Hepatocyte (in vitro differentiated cells): ENCODE results near the gene SHISA4. TPM values are rescaled to one million over a fixed set of nuclear protein-coding genes. Genes with fewer than 3 reads are reported as not detected.

Source experiments
- DNase-seq: peaks from one replicate; pipeline ENCODE4 v3.0.0-alpha.2; 2016; ENCODE audit warnings: low spot score
- H2AFZ ChIP-seq: fragments of 200-600 bp; sonication (generic); 2 replicates; pipeline ENCODE4 v1.6.0; 2016; ENCODE audit warnings: antibody characterized with exemption, mild to moderate bottlenecking
- H3K27ac ChIP-seq: fragments of 200-600 bp; sonication (generic); 2 replicates; pipeline ENCODE4 v1.5.1; 2016; ENCODE audit warnings: mild to moderate bottlenecking
- H3K27me3 ChIP-seq: fragments of 200-600 bp; sonication (generic); 2 replicates; pipeline ENCODE4 v1.6.1; 2016
- H3K36me3 ChIP-seq: fragments of 200-600 bp; sonication (generic); replicated peaks from 2 replicates; pipeline ENCODE4 v1.5.1; 2016; ENCODE audit warnings: low read depth; ENCODE audit not compliant: insufficient read depth
- H3K4me1 ChIP-seq: fragments of 200-600 bp; sonication (generic); 2 replicates; pipeline ENCODE4 v1.5.1; 2016; ENCODE audit warnings: mild to moderate bottlenecking, moderate library complexity; ENCODE audit not compliant: insufficient read depth
- H3K4me2 ChIP-seq: fragments of 200-600 bp; sonication (generic); 2 replicates; pipeline ENCODE4 v1.6.0; 2016
- H3K4me3 ChIP-seq: fragments of 200-600 bp; sonication (generic); 2 replicates; pipeline ENCODE4 v1.5.1; 2016; ENCODE audit warnings: mild to moderate bottlenecking
- H3K79me2 ChIP-seq: fragments of 200-600 bp; sonication (generic); 2 replicates; pipeline ENCODE4 v1.6.0; 2017; ENCODE audit warnings: mild to moderate bottlenecking
- H3K9me2 ChIP-seq: fragments of 200-600 bp; sonication (generic); replicated peaks from 2 replicates; pipeline ENCODE4 v1.6.0; 2017; ENCODE audit warnings: mild to moderate bottlenecking; ENCODE audit not compliant: insufficient read depth
- H3K9me3 ChIP-seq: fragments of 200-600 bp; sonication (generic); 2 replicates; pipeline ENCODE4 v1.5.1; 2016; ENCODE audit warnings: low read depth, mild to moderate bottlenecking
- H4K20me1 ChIP-seq: fragments of 200-600 bp; sonication (generic); 2 replicates; pipeline ENCODE4 v1.6.0; 2016; ENCODE audit warnings: mild to moderate bottlenecking; ENCODE audit not compliant: insufficient read depth, poor library complexity, severe bottlenecking
- EZH2 ChIP-seq: fragments of 200-600 bp; sonication (generic); IDR thresholded peaks from 2 replicates; pipeline ENCODE4 v1.6.1; 2016; ENCODE audit warnings: antibody characterized with exemption, mild to moderate bottlenecking, borderline replicate concordance
- EZH2phosphoT487 ChIP-seq: fragments of 200-600 bp; sonication (generic); IDR thresholded peaks from one replicate; pipeline ENCODE4 v1.6.1; 2018; ENCODE audit warnings: antibody characterized with exemption, mild to moderate bottlenecking, low read depth, moderate library complexity; ENCODE audit not compliant: unreplicated experiment, severe bottlenecking
- WGBS: methylation state at CpG from one replicate; pipeline ENCODE4 v1.1.6; 2016; ENCODE audit warnings: low lambda C conversion rate; ENCODE audit errors: missing lambda C conversion rate; 5-methylcytosine and 5-hydroxymethylcytosine counted together
- polyA plus RNA-seq: library from polyadenylated mRNA; unstranded; fragments of >200 nt; fragmentation: Nextera tagmentation; extraction: Ambion mirVana; gene quantifications from 2 replicates; pipeline ENCODE4 v1.2.1, GENCODE V29; 2016
- total RNA-seq: library from RNA; depleted of rRNA; stranded (reverse); fragments of >200 nt; gene quantifications from 2 replicates; pipeline ENCODE4 v1.2.3, GENCODE V29; 2014
- TF ChIP-seq, protein P1 (sequence below): fragments of 200-600 bp; sonication (generic); IDR thresholded peaks from 2 replicates; pipeline ENCODE4 v1.5.1; 2016; ENCODE audit warnings: antibody characterized with exemption, mild to moderate bottlenecking; ENCODE audit not compliant: poor library complexity

Gene SHISA4
- total and polyA plus RNA-seq, 2 experiments from 2014 or later: 10.2 to 24.0 TPM

DNA sequence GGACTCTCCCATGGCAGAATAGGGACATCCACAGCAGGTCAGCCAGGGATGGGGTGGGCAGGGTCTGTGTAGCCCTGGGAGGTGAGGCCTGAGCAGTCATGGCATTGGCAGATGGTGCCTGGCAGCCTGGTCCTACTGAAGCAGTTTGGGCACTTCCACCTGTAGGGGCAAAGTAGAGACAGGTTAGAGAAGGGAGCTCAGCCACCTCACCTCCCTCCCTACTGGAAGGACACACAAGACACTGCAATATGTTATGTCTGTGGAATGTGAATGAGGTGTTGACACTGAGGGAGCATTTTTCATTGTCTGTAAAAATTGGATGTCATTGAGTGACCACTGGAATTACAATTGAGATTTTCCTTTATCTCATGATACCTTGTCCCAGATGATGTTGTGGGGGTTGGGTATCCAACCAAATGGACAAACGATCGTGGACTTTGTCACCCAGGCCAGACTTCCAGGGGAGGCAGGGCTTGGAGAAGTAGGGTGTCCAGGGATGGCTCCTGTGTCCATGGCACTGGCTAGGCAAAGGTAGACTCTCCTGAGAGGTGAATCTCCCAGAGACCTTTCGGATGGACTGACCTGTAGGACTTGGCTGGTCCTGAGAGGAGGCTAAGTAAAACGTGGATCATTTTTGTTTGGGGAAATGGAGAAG, 9.7 kb downstream of the SHISA4 start:
- 78% methylated on average over 4 of the region's 4 CpGs for WGBS
- no peak overlapping the region for H3K4me2 ChIP-seq
- H3K79me2 ChIP-seq: no peaks in the 10 kb centered on the region
- TF ChIP-seq, protein P1, sequence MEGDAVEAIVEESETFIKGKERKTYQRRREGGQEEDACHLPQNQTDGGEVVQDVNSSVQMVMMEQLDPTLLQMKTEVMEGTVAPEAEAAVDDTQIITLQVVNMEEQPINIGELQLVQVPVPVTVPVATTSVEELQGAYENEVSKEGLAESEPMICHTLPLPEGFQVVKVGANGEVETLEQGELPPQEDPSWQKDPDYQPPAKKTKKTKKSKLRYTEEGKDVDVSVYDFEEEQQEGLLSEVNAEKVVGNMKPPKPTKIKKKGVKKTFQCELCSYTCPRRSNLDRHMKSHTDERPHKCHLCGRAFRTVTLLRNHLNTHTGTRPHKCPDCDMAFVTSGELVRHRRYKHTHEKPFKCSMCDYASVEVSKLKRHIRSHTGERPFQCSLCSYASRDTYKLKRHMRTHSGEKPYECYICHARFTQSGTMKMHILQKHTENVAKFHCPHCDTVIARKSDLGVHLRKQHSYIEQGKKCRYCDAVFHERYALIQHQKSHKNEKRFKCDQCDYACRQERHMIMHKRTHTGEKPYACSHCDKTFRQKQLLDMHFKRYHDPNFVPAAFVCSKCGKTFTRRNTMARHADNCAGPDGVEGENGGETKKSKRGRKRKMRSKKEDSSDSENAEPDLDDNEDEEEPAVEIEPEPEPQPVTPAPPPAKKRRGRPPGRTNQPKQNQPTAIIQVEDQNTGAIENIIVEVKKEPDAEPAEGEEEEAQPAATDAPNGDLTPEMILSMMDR: no peak
- TF ChIP-seq EZH2phosphoT487: no peak
- no peak for TF ChIP-seq EZH2
- H3K36me3 ChIP-seq: no peaks in the 10 kb centered on the region
- peaks cover 6% of the 10 kb centered on the region for H3K4me1 ChIP-seq
- H3K9me3 ChIP-seq: no peaks in the 10 kb centered on the region
- no peak overlapping the region for H3K27ac ChIP-seq
- no peak for DNase-seq
- H3K9me2 ChIP-seq: no peaks in the 10 kb centered on the region
- H3K4me3 ChIP-seq: no peak overlapping the region
- no peaks in the 10 kb centered on the region for H3K27me3 ChIP-seq
- no peak overlapping the region for H2AFZ ChIP-seq
- no peaks in the 10 kb centered on the region for H4K20me1 ChIP-seq

DNA sequence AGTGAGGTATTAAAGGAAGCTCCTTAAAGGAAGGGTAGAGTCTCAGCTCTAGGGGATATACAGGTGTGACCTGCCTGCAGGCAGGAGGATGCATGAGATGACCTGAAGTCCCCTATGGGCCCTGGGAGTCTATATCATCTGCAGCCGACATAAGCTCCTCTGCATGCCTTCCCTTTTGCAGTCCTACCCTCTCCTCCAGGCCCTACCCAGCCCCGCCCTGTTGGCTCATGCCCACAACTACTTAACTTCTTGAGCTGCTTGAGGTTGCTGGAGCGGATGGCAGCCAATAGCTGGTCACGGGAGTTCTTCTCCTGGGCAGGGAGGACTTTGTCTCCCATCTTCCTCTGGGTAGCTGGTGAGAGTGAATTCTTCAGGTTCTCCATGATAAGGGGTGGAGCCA, 10.3 kb downstream of the SHISA4 start:
- H3K4me1 ChIP-seq: peaks cover 6% of the 10 kb centered on the region

DNA sequence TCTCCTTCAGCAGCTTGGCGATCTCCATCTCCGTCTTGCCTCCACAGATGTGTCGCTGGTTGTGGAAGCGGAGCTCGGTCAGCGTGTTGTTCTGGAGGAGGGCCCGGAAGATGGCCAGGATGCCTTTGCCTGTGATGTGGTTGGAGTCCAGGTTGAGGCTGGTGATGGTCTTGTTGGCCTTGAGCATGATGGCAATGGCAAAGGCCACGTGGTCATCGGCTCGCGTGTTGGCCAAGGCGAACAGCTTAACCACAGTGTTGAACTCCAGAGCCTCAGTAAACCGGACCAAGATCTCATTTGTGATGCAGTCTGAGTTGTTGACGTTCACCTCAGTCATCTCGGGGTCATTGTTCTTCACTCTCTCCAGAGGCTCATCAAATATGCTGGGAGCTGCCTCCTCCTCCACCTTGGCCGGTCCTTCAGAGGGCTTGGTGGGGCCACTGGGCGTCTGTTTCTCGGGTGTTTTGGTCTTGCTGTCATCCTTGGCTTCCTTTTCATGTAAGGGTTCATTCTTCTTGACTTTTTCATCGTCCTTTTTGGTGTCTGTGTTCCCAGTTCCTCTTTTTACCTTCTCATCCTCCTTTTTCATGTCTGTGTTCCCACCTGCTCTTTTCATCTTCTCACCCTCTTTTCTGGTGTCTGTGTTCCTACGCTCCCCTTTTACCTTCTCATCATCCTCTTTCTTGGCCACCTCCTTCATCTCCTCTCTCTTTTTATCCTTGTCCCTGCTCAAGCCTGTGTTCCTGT, 11.2 kb downstream of the SHISA4 start:
- no peaks in the 10 kb centered on the region for H3K27me3 ChIP-seq
- 94% methylated on average over 20 of the region's 20 CpGs for WGBS
- no peaks in the 10 kb centered on the region for H3K9me2 ChIP-seq
- H4K20me1 ChIP-seq: no peaks in the 10 kb centered on the region
- H3K79me2 ChIP-seq: no peaks in the 10 kb centered on the region
- no peak overlapping the region for H2AFZ ChIP-seq
- no peaks in the 10 kb centered on the region for H3K36me3 ChIP-seq
- no peak overlapping the region for H3K4me3 ChIP-seq
- TF ChIP-seq, protein P1: no peak
- no peak for TF ChIP-seq EZH2
- no peak overlapping the region for H3K4me2 ChIP-seq
- no peak for DNase-seq
- no peak overlapping the region for H3K27ac ChIP-seq
- no peaks in the 10 kb centered on the region for H3K9me3 ChIP-seq
- H3K4me1 ChIP-seq: peaks cover 12% of the 10 kb centered on the region

More for the DNA sequence above, 10.3 kb downstream of the SHISA4 start:
- Histone ChIP-seq H3K4me3 (no peak overlapping the region), H3K9me3 (no peaks in the 10 kb centered on the region), H3K4me2 (no peak overlapping the region), H3K9me2 (no peaks in the 10 kb centered on the region), H3K27ac (no peak overlapping the region), H3K27me3 (no peaks in the 10 kb centered on the region), H2AFZ (no peak overlapping the region), H3K79me2 (no peaks in the 10 kb centered on the region), H4K20me1 (no peaks in the 10 kb centered on the region), H3K36me3 (no peaks in the 10 kb centered on the region)
- 92% methylated on average over 4 of the region's 4 CpGs for WGBS
- TF ChIP-seq, protein P1: no peak
- no peak for TF ChIP-seq EZH2phosphoT487
- TF ChIP-seq EZH2: no peak
- DNase-seq: no peak
